WI38 (cell line): Measurements from ENCODE around the gene KDM2A.

ENCODE experiments used
- H3K4me3 ChIP-seq: 2 replicates; pipeline ENCODE4 v1.5.1; 2011; ENCODE audit warnings: low read depth, mild to moderate bottlenecking, control low read depth, low read length
- CTCF ChIP-seq: IDR thresholded peaks from 2 replicates; pipeline ENCODE4 v1.5.1; 2012; ENCODE audit warnings: low read depth, mild to moderate bottlenecking, control low read depth, low read length

The KDM2A gene

GRCh38 chr11:67261640-67261945, 142.5 kb downstream of the KDM2A start:
- TF ChIP-seq CTCF = 0 out of 2 replicates have a peak, but pooled peaks have one; percentile 8
- H3K4me3 ChIP-seq = 0 out of 2 replicates have a peak overlapping the region, but pooled peaks have one; percentile 12

DNA sequence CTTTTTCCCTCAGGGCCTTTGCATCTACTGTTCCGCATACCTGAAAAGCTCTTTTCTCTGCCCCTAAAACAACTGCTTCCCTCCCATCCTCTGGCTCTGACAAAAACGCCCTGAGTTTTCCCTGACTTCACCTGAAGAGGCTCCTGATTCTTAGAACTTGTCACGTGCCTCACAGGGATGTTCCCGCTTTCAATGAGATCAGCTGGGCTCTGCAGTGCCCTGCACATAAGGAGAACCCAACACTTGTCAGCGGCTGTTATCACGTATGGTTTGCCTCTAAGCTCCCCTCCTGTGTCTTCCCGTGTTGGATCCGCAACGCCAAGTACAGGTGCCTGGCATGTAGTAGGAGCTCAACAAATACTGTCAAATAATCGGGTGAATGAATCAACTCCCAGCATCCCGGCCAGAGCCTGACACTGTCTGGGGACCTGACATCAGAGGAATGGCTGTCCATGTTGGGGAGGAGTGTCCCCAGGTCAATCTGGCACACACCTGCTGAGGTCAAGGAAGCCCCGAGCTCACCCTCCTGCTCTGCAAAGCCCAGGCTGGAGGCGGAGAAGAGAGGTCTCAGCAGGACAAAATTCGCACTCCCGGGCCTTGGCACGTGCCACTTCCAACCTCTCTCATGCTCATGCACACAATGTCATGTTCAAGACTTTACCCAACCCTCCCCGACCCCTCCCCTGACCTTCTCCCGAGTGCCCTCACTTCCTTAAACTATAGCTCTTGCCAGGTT, 143.1 kb downstream of the KDM2A start:
- TF ChIP-seq CTCF = 0 out of 2 replicates have a peak, but pooled peaks have one; percentile 1
- no peak overlapping the region for H3K4me3 ChIP-seq

- TF ChIP-seq CTCF = peak; percentile 69
- no peak overlapping the region for H3K4me3 ChIP-seq
Measured at GRCh38 chr11:67262731-67263675, 143.9 kb downstream of the KDM2A start.

DNA sequence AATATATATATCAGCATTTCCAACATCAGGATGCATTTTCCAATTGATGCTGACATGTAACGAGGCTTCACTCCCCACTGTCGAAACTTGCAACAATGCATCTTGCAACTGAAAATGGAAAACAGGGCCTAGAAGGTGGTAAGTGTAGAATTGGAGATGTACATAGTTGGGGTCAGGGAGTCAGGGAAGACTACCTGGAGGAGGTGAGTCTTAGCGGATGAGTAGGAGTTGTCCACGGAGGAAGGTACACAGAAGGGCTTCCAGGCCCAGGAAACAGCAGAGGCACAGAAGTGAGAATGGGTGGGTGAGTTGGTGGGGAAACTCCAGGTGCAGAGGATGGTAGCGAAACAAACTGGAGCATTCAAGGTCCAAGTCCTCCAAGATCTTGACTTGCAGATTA, 145.2 kb downstream of the KDM2A start:
- H3K4me3 ChIP-seq = no peak overlapping the region
- no peak for TF ChIP-seq CTCF

DNA sequence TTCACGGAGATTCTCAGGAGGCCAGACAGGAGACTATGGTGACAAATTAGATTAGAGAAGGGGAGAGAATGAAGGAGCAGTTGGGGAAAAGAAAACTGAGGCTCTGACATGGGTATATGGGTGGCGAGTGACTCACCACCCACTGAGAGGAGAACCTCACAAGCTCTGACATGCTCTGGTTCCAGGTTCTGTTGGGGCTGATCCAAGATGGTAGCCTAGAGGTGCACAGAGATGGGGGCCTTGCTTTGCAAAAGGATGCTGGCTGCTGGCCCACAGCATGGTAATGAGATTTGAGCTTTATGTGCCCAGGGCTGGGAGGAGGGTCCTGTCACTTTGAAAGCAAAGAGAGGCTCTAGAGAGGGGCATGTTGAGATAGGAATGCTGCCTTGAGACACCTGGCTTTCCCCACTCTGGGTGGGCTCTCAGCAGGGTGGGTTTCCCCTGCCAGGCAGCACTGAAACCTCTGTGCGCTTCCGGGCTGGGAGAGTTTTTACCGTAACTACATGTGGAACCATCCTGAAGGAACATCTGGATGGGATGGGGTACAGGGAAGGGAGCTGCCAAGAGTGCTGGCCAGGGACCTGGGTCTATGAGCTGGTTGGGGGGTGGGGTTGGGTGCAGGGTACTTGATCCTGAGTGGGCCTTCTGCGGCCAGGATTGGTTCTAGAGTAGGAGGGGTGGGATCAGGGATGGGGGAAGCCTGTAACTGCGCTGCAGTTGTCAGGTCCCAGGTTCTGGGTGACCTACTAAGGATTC, 146.0 kb downstream of the KDM2A start:
- H3K4me3 ChIP-seq = no peak overlapping the region
- TF ChIP-seq CTCF = no peak

- peak overlapping the region; percentile 31; the same call in 1 of the 2 replicates for H3K4me3 ChIP-seq
- TF ChIP-seq CTCF = peak; percentile 44; the same call in 1 of the 2 replicates
Measured at GRCh38 chr11:67265633-67266448, 146.8 kb downstream of the KDM2A start.
